H9 (cell line): ENCODE measurements around the gene WDR43. TPM values are rescaled to one million over a fixed set of nuclear protein-coding genes. Genes with fewer than 3 reads are reported as not detected.

Source experiments
- DNase-seq: peaks from one replicate; pipeline ENCODE4 v3.0.0-alpha.2; 2017
- H2AFZ ChIP-seq: one replicate; pipeline ENCODE4 v1.6.1; 2013; ENCODE audit warnings: mild to moderate bottlenecking, low read length, control low read depth, moderate library complexity
- H2AK5ac ChIP-seq: 2 replicates; pipeline ENCODE4 v1.6.1; 2013; ENCODE audit warnings: low read length, control low read depth, mixed read lengths; ENCODE audit not compliant: insufficient read length
- H2BK120ac ChIP-seq: one replicate; pipeline ENCODE4 v1.6.1; 2013; ENCODE audit warnings: low read depth, mild to moderate bottlenecking, low read length, control low read depth, inconsistent platforms; ENCODE audit not compliant: poor library complexity, severe bottlenecking
- H2BK12ac ChIP-seq: 2 replicates; pipeline ENCODE4 v1.6.1; 2013; ENCODE audit warnings: low read length, control low read depth, mixed read lengths, low read depth; ENCODE audit not compliant: insufficient read length
- H2BK15ac ChIP-seq: 2 replicates; pipeline ENCODE4 v1.6.1; 2013; ENCODE audit warnings: low read depth, low read length, control low read depth
- H2BK20ac ChIP-seq: one replicate; pipeline ENCODE4 v1.6.1; 2013; ENCODE audit warnings: low read depth, mild to moderate bottlenecking, low read length, control low read depth, inconsistent platforms; ENCODE audit not compliant: poor library complexity, severe bottlenecking
- H2BK5ac ChIP-seq: 2 replicates; pipeline ENCODE4 v1.6.1; 2013; ENCODE audit warnings: low read length, control low read depth, mixed read lengths; ENCODE audit not compliant: insufficient read length
- H3K14ac ChIP-seq: 2 replicates; pipeline ENCODE4 v1.6.1; 2013; ENCODE audit warnings: low read length, control low read depth; ENCODE audit not compliant: insufficient read depth
- H3K18ac ChIP-seq: 2 replicates; pipeline ENCODE4 v1.6.1; 2013; ENCODE audit warnings: low read depth, mild to moderate bottlenecking, mixed read lengths, low read length, control low read depth; ENCODE audit not compliant: insufficient read length
- H3K23ac ChIP-seq: 2 replicates; pipeline ENCODE4 v1.6.1; 2013; ENCODE audit warnings: low read length, control low read depth, mixed read lengths, low read depth; ENCODE audit not compliant: insufficient read length
- H3K23me2 ChIP-seq: 2 replicates; pipeline ENCODE4 v1.6.1; 2013; ENCODE audit warnings: low read depth, mild to moderate bottlenecking, mixed read lengths, low read length, control low read depth; ENCODE audit not compliant: insufficient read length, poor library complexity, severe bottlenecking
- H3K27ac ChIP-seq: 2 replicates; pipeline ENCODE4 v1.5.1; 2013; ENCODE audit warnings: low read length, control low read depth, mixed read lengths, low read depth; ENCODE audit not compliant: insufficient read length
- H3K27me3 ChIP-seq: 2 replicates; pipeline ENCODE4 v1.6.1; 2013; ENCODE audit warnings: low read length, control low read depth, inconsistent platforms; ENCODE audit not compliant: insufficient read depth
- H3K4ac ChIP-seq: 2 replicates; pipeline ENCODE4 v1.6.1; 2013; ENCODE audit warnings: low read depth, mild to moderate bottlenecking, control low read depth, inconsistent platforms, low read length, moderate library complexity
- H3K4me1 ChIP-seq: 2 replicates; pipeline ENCODE4 v1.6.1; 2013; ENCODE audit warnings: low read length, control low read depth, inconsistent platforms; ENCODE audit not compliant: insufficient read depth
- H3K4me2 ChIP-seq: 2 replicates; pipeline ENCODE4 v1.6.1; 2013; ENCODE audit warnings: low read length, control low read depth, mixed read lengths; ENCODE audit not compliant: insufficient read length, insufficient read depth
- H3K56ac ChIP-seq: 2 replicates; pipeline ENCODE4 v1.6.1; 2013; ENCODE audit warnings: low read depth, mild to moderate bottlenecking, mixed read lengths, low read length, control low read depth; ENCODE audit not compliant: insufficient read length
- H3K79me1 ChIP-seq: 2 replicates; pipeline ENCODE4 v1.6.1; 2013; ENCODE audit warnings: low read depth, mild to moderate bottlenecking, moderate library complexity, low read length, control low read depth, inconsistent platforms; ENCODE audit not compliant: insufficient read depth, poor library complexity, severe bottlenecking
- H3K79me2 ChIP-seq: 2 replicates; pipeline ENCODE4 v1.6.1; 2013; ENCODE audit warnings: low read length, control low read depth, inconsistent platforms; ENCODE audit not compliant: insufficient read depth
- H3K9ac ChIP-seq: 2 replicates; pipeline ENCODE4 v1.6.1; 2013; ENCODE audit warnings: low read length, control low read depth, mixed read lengths; ENCODE audit not compliant: insufficient read length; ENCODE audit errors: extremely low read depth
- H3K9me3 ChIP-seq: one replicate; pipeline ENCODE4 v1.6.1; 2013; ENCODE audit warnings: low read depth, low read length, inconsistent platforms; ENCODE audit not compliant: control insufficient read depth
- H3T11ph ChIP-seq: one replicate; pipeline ENCODE4 v1.6.1; 2013; ENCODE audit warnings: mild to moderate bottlenecking, low read length, control low read depth, inconsistent platforms
- H4K20me1 ChIP-seq: one replicate; pipeline ENCODE4 v1.6.1; 2013; ENCODE audit not compliant: control insufficient read depth, insufficient read length, insufficient read depth
- H4K5ac ChIP-seq: 2 replicates; pipeline ENCODE4 v1.6.1; 2013; ENCODE audit warnings: low read depth, mild to moderate bottlenecking, mixed read lengths, low read length, control low read depth; ENCODE audit not compliant: insufficient read length
- H4K8ac ChIP-seq: replicated peaks from 2 replicates; pipeline ENCODE4 v1.6.1; 2013; ENCODE audit warnings: low read length, control low read depth, mixed read lengths, low read depth; ENCODE audit not compliant: insufficient read length
- H4K91ac ChIP-seq: 2 replicates; pipeline ENCODE4 v1.6.1; 2013; ENCODE audit warnings: low read depth, mild to moderate bottlenecking, moderate library complexity, mixed read lengths, low read length, control low read depth; ENCODE audit not compliant: insufficient read length
- H3K27ac Mint-ChIP-seq, 3 experiments: 2 replicates in 2 of 3; 3 replicates in 1 of 3; pipeline ENCODE4 v1.8.0; 2020 to 2021; ENCODE audit warnings: mixed read lengths in 3 of 3, mild to moderate bottlenecking in 1 of 3, moderate library complexity in 1 of 3
- H3K27me3 Mint-ChIP-seq: 2 replicates; pipeline ENCODE4 v1.8.0; 2021; ENCODE audit warnings: low read depth, mild to moderate bottlenecking, moderate library complexity, mixed read lengths
- H3K36me3 Mint-ChIP-seq, 3 experiments: 2 replicates in 2 of 3; 3 replicates in 1 of 3; pipeline ENCODE4 v1.8.0; 2020 to 2021; ENCODE audit warnings: low read depth in 3 of 3, mixed read lengths in 3 of 3; ENCODE audit not compliant: insufficient read depth in 1 of 3
- H3K4me1 Mint-ChIP-seq, 2 experiments: 2 replicates each; pipeline ENCODE4 v1.8.0; 2020; ENCODE audit warnings: mixed read lengths in 2 of 2
- H3K4me3 Mint-ChIP-seq, 2 experiments: 2 replicates in 1 of 2; 3 replicates in 1 of 2; pipeline ENCODE4 v1.8.0; 2020 to 2021; ENCODE audit warnings: mild to moderate bottlenecking in 2 of 2, mixed read lengths in 2 of 2, moderate library complexity in 1 of 2
- H3K9me3 Mint-ChIP-seq, 2 experiments: 2 replicates in 1 of 2; 3 replicates in 1 of 2; pipeline ENCODE4 v1.8.0; 2020; ENCODE audit warnings: mild to moderate bottlenecking in 2 of 2, mixed read lengths in 2 of 2, moderate library complexity in 1 of 2
- CTCF ChIP-seq: fragments of 200-600 bp; sonication (generic); conservative IDR thresholded peaks from 3 replicates; pipeline ENCODE4 v1.8.0; 2021; ENCODE audit warnings: antibody characterized with exemption, mild to moderate bottlenecking
- WGBS: extraction: QIAGEN DNeasy Blood & Tissue Kit; methylation state at CpG from one replicate; pipeline ENCODE4 v1.1.7; 2013; ENCODE audit warnings: missing lambda C conversion rate, low lambda C conversion rate, mixed read lengths; ENCODE audit not compliant: insufficient read length; ENCODE audit errors: extremely low coverage; 5-methylcytosine and 5-hydroxymethylcytosine counted together
- total RNA-seq: library from RNA; stranded (reverse); gene quantifications from 2 replicates; pipeline ENCODE4 v1.2.1, GENCODE V29; 2021

Gene WDR43
- total RNA-seq, 1 experiment from 2014 or later = 186 TPM

DNA sequence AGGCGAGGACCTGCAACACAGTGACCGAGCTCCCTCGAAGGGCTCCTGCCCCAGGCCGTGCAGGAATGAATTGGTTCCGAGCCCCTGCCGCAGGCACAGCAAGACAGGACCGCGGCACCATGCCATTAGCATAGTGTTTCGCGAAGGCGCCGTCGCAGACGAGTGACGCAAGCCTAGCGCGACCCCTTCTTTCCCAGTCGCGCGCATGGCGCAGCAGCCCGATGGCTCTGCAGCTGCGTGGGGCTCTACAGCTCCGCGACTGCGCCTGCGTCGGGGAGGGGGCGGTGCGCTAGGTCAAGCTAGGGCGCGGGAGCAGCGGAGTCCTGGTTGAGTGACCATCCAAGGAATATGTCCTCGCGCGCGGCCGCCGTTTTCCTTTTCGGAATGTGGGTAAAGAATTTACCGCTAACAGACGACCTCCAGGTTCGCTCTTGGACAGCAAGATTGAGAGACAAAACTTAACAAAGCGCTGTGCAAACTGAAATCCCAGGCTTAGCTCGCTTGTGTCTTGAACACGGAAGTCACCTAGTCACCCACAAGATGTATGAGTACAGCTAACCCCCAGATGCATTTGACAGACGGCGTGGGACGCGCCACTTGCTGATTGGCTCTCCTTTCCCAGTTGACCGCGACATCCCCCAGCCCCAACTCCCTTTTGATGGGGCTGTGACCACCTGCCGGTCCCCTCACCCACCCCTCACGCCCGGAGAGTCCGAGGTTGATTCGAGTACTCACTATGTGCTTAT, 24.1 kb upstream of the WDR43 start, which contains the start of gene TRMT61B:
Gene TRMT61B (minus strand): TSS at position 164 of the 746 bp plus-strand sequence. CDS start 32 bp downstream, at position 132.
- H3K79me2 ChIP-seq = peaks cover 15% of the 10 kb centered on the region; the same call in 1 of the 2 replicates
- no peaks in the 10 kb centered on the region; the same call in 1 of the 2 replicates for H3K4me1 ChIP-seq
- no peak within 1 kb of the TSS for H4K5ac ChIP-seq
- H3K18ac ChIP-seq = peak within 1 kb of the TSS; percentile 19
- H3K23me2 ChIP-seq = peaks cover 3% of the 10 kb centered on the region
- no peak within 1 kb of the TSS for H3K4ac ChIP-seq
- H2BK15ac ChIP-seq = no peak within 1 kb of the TSS
- H3K4me3 Mint-ChIP-seq = peak within 1 kb of the TSS; percentile 98
- peaks cover 2% of the 10 kb centered on the region for H3K79me1 ChIP-seq
- H3K27ac ChIP-seq = no peak within 1 kb of the TSS
- H4K20me1 ChIP-seq = no peaks in the 10 kb centered on the region
- H3K9me3 Mint-ChIP-seq = no peaks in the 10 kb centered on the region
- no peak within 1 kb of the TSS for H2BK20ac ChIP-seq
- peak within 1 kb of the TSS; percentile 92 for H3K9ac ChIP-seq
- TF ChIP-seq CTCF = no peak
- H4K8ac ChIP-seq = no peak within 1 kb of the TSS
- H2BK120ac ChIP-seq = no peak within 1 kb of the TSS
- H4K91ac ChIP-seq = no peak within 1 kb of the TSS
- no peaks in the 10 kb centered on the region for H3K9me3 ChIP-seq
- H2AK5ac ChIP-seq = no peak within 1 kb of the TSS
- no peak within 1 kb of the TSS for H3T11ph ChIP-seq
- no peak within 1 kb of the TSS for H3K23ac ChIP-seq
- H3K27ac Mint-ChIP-seq = peak within 1 kb of the TSS; percentile 86 to 98 (median 98)
- H3K27me3 ChIP-seq = no peaks in the 10 kb centered on the region
- H3K4me1 Mint-ChIP-seq = peaks cover 11 to 13% of the 10 kb centered on the region in 2 experiments
- peaks cover 11% of the 10 kb centered on the region for H3K27me3 Mint-ChIP-seq
- peak within 1 kb of the TSS; percentile 61; the same call in 1 of the 2 replicates for H3K14ac ChIP-seq
- no peak within 1 kb of the TSS for H2AFZ ChIP-seq
- no peak within 1 kb of the TSS for H2BK12ac ChIP-seq
- peak within 1 kb of the TSS; percentile 98 for H3K4me2 ChIP-seq
- peak; percentile 97 for DNase-seq
- H3K56ac ChIP-seq = no peak within 1 kb of the TSS
- H2BK5ac ChIP-seq = no peak within 1 kb of the TSS
- WGBS = no CpG with 5 or more reads among the region's 57 CpGs
- peaks cover 0 to 8% (median 8%) of the 10 kb centered on the region in 3 experiments; a peak in 6 of 7 replicates for H3K36me3 Mint-ChIP-seq
